ENCODE measurements around the gene MYO15B.
"Not testable (repeated sequence)": the region's sequence is repeated elsewhere in the genome, so short reads cannot be mapped to it uniquely, and the experiment has no call there.

The MYO15B gene

GRCh38 chr17:75626496-75627038 is 39.0 kb downstream of the MYO15B start:
- DNase-seq = no peak

GRCh38 chr17:75627094-75627493 is 39.5 kb downstream of the MYO15B start:
- DNase-seq = no peak

- DNase-seq = no peak
Measured at GRCh38 chr17:75628425-75628824, 40.8 kb downstream of the MYO15B start.

- DNase-seq = no peak
Measured at GRCh38 chr17:75629157-75629556, 41.6 kb downstream of the MYO15B start.

GRCh38 chr17:75630071-75630917 is 42.7 kb downstream of the MYO15B start:
- DNase-seq = no peak

GRCh38 chr17:75631353-75631752 is 43.8 kb downstream of the MYO15B start:
- no peak for DNase-seq

GRCh38 chr17:75632428-75632827 is 44.8 kb downstream of the MYO15B start:
- DNase-seq = no peak

- peak; percentile 55 to 74 for DNase-seq
Measured at GRCh38 chr17:75632863-75633485, 45.4 kb downstream of the MYO15B start, which contains the start of gene SMIM5. Gene SMIM5, plus strand, starts transcription at chr17:75633434. Its CDS starts 6,768 bp downstream, at chr17:75640202.

- DNase-seq = no peak
Measured at GRCh38 chr17:75633486-75634375, 46.1 kb downstream of the MYO15B start.

GRCh38 chr17:75634376-75634740 is 46.8 kb downstream of the MYO15B start:
- no peak for DNase-seq

- DNase-seq = no peak
Measured at GRCh38 chr17:75634754-75635609, 47.4 kb downstream of the MYO15B start.

GRCh38 chr17:75635610-75636202 is 48.1 kb downstream of the MYO15B start:
- peak; percentile 76 to 84 for DNase-seq

- no peak for DNase-seq
Measured at GRCh38 chr17:75636381-75637142, 49.0 kb downstream of the MYO15B start.

GRCh38 chr17:75637143-75637538 is 49.5 kb downstream of the MYO15B start:
- no peak for DNase-seq

GRCh38 chr17:75637551-75637950 is 50.0 kb downstream of the MYO15B start:
- no peak for DNase-seq

- not testable (repeated sequence) for DNase-seq
Measured at GRCh38 chr17:75638039-75638438, 50.4 kb downstream of the MYO15B start.

GRCh38 chr17:75638893-75639292 is 51.3 kb downstream of the MYO15B start:
- no peak for DNase-seq

GRCh38 chr17:75639327-75639726 is 51.7 kb downstream of the MYO15B start:
- no peak for DNase-seq

GRCh38 chr17:75639771-75640555 is 52.4 kb downstream of the MYO15B start:
- no peak for DNase-seq

GRCh38 chr17:75640556-75641119 is 53.0 kb downstream of the MYO15B start:
- DNase-seq = no peak

All from cerebellar nuclear complex (tissue), 1 donor.